Esophagus mucosa (tissue), 1 donor: Measurements from ENCODE around the gene H1-8. TPM values are rescaled to one million over a fixed set of nuclear protein-coding genes. Genes with fewer than 3 reads are reported as not detected.
"Not testable (repeated sequence)": the region's sequence is repeated elsewhere in the genome, so short reads cannot be mapped to it uniquely, and the experiment has no call there.

Source experiments
- ATAC-seq: fragments of 200-7000 bp; cut with Tn5 transposase; one replicate; pipeline ENCODE4 v1.9.1; 2020
- total RNA-seq: library from RNA; stranded (reverse); gene quantifications from one replicate; pipeline ENCODE4 v1.2.4, GENCODE V29; 2023
- donor health status: DM: yes; HTN: yes; CAD: no.

The H1-8 gene
- total RNA-seq, 1 donor from 2014 or later, result not detected

DNA sequence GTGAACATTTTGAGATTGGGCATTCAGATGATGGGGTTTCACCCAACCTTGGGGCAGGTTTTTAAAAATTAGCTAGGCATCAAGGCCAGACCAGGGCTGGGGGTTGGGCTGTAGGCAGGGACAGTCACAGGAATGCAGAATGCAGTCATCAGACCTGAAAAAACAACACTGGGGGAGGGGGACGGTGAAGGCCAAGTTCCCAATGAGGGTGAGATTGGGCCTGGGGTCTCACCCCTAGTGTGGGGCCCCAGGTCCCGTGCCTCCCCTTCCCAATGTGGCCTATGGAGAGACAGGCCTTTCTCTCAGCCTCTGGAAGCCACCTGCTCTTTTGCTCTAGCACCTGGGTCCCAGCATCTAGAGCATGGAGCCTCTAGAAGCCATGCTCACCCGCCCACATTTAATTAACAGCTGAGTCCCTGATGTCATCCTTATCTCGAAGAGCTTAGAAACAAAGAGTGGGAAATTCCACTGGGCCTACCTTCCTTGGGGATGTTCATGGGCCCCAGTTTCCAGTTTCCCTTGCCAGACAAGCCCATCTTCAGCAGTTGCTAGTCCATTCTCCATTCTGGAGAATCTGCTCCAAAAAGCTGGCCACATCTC, 8.4 kb upstream of the H1-8 start:
- no peak for ATAC-seq

GRCh38 chr3:129535075-129535474, 7.9 kb upstream of the H1-8 start:
- no peak for ATAC-seq

- ATAC-seq, result no peak
These were observed 6.7 kb upstream of the H1-8 start for GRCh38 chr3:129536374-129536667.

DNA sequence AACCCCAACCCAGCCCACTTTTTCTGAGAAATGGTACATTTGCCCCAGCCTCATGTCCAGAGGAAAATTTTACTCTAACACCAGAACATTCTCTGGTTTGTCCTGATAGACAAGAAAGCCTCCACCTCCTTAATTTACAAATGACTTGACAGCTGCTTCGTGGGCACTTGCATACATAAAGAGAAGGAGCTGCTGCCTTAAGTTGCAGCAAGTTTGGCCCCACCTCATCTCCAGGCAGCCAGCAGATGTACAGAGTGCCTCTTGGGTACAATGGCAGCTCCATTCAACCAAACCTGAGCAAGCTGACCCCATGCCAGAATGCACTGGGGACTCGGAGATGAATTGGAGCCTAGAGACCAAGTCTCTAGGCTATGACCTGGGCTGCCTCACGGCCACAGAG, 6.2 kb upstream of the H1-8 start:
- no peak for ATAC-seq

GRCh38 chr3:129539206-129539605, 3.8 kb upstream of the H1-8 start:
- no peak for ATAC-seq

GRCh38 chr3:129540776-129541516, 2.0 kb upstream of the H1-8 start:
- no peak for ATAC-seq

GRCh38 chr3:129542747-129543146, 228 bp upstream of the H1-8 start:
- no peak for ATAC-seq

- no peak for ATAC-seq
These were observed 1.0 kb downstream of the H1-8 start for GRCh38 chr3:129543999-129544398.

- ATAC-seq, result not testable (repeated sequence)
These were observed 3.0 kb downstream of the H1-8 start for GRCh38 chr3:129545951-129546350.

DNA sequence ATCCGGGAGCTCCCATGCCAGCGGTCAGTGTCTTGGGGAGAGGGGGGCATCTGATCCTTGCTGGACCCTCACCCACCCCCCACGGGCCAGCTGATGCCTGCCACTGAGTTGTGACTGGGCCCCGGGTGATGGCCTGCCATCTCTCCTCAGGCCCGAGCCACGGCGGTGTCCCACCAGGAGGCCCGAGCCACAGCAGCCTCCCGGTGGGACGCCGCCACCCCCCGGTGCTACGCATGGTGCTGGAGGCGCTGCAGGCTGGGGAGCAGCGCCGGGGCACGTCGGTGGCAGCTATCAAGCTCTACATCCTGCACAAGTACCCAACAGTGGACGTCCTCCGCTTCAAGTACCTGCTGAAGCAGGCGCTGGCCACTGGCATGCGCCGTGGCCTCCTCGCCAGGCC, 4.3 kb downstream of the H1-8 start:
- ATAC-seq, result no peak

GRCh38 chr3:129548104-129548965, 5.4 kb downstream of the H1-8 start:
- no peak for ATAC-seq

- peak; percentile 45 for ATAC-seq
These were observed 6.2 kb downstream of the H1-8 start for GRCh38 chr3:129549006-129549800.

DNA sequence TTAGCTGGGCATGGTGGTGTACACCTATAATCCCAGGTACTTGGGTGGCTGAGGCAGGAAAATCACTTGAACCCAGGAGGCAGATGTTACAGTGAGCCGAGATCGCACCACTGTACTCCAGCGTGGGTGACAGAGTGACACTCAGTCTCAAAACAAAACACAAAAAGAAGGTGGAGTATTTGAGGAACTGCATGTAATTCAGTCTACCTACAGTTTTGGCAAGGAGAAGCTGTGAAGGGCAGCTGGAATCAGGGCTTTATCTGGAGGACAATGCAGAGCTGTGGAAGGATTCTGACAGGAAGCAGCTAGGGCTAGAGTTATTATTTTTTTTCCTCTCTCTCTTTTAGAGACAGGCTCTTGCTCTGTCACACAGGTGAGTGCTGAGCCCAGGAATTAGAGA, 6.8 kb downstream of the H1-8 start:
- ATAC-seq, result no peak

DNA sequence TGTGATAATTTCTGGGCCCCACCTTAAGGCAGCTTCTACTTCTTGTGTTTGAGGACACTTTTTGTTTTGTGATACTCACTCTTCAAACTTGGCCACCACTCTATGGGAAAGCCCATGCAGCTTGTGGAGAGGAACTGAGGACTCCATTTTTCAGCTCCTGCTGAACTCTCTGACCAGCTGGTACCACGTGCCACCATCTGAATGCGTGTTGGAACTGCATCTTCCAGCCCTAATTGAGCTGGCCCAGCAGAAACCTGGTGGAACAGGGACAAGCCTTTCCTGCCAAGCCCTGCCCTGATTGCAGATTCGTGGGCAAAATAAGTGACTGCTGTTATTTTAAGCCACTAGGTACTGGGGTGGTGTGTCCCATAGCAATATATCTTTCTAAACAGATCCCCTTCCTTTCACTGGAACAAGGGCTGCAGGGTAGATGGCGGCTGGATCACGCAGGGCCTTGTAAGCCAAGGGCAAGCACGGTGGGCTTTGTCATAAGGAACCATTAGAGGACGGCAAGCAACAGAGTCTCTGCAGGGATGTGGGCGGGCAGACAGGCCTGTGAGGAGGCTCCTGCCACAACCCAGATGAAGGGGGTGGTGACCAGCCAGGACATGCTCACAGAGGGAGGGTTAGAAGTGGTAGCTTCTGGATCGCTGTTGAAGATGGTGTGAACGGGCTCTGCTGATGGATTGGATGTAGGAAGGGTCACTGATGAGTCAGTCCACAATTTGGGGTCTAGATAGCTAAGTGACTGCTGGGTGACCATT, 9.5 kb downstream of the H1-8 start:
- ATAC-seq, result peak; percentile 17

GRCh38 chr3:129553171-129553570, 10.2 kb downstream of the H1-8 start:
- no peak for ATAC-seq

DNA sequence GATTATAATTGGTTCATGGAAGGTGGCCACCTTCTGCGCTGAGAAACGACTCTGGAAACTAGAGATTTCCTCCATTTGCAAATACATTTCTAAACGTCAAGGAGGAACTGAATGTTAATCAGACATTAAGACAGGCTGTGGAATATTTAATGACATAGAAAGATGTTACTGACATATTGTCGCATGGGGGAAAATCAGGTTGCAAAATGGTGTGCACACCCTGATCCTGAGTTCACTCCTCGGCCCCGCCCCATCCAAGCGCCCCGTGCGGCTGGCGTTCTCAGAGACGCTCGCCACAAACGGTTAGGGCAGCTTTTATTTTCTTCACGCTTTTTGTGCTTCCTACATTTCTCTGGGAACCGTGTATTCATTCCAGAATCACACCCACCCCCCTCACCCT, 10.7 kb downstream of the H1-8 start:
- no peak for ATAC-seq

GRCh38 chr3:129554356-129555152, 11.6 kb downstream of the H1-8 start:
- ATAC-seq, result no peak

DNA sequence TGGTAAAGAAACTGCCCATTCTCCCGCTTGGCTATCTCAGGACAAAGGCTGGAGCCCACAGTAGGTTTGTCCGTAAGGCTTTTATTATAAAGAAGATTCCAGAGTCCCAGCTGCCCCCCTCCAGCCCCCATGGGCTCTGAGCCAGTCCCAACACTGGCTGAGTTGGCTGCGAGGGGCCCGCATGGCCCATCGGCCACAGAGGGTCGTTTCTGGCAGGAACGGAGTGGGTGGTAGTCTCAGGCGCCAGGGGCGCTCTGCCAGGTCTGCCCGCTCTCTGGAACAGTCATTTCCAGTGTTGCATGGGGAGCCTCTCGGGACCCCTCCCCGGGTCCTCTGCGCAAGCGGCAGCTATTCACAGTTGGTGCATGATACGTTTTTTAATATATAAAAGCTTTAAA, 12.2 kb downstream of the H1-8 start:
- ATAC-seq, result no peak

DNA sequence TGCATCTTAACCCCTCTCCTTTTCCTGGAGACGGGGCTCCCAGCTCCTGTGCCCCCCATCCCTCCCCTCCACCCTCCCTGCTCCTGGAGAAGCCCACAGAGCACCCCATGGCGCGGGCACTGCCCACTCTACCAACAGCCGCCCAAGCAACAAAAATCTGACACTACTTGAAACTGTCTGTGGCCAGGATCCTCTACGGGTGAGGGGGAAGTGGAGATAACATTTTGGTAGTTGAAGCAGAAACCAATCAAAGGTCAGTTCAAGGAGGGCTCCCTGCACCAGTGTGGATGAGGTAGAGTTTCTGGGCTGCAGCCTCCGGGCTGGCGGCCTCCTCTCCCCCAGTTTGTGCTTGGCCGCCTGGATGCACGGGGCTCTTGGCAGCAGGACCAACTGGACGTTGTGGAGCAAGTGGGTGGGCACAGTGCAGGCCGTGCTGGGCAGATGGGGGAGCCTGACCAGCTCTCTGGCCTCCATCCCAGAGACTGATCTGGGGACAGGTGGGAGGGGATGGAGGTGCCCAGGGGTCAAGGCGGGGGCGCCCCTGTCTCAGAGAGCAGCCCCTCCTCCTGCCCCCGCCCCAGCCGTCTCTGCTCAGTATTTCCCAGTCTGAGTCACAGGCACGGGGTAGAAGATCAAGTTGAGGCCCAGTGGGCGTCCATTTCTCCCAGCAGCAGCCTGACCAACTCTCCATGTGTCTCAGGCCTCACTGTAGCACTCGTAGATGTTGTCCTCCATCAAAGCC, 12.8 kb downstream of the H1-8 start:
- ATAC-seq, result no peak

DNA sequence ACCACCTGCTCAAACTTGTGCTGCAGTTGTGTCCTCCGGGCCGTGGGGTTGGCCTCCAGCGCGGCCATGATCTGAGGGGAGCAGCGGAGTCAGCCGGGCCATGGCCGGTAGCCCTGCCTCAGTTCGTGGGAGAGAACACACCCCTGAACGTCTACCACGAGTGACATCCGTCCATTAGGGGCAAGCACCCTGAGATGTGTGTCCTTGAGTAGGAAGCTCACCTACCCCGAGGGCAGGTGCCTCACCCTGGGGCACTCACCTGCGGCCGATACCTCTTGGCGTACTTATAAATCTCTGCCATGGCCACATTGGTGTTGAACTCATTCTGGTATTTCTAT, 13.4 kb downstream of the H1-8 start:
- no peak for ATAC-seq
